Forelimb muscle (tissue), 1 donor: Measurements from ENCODE around the gene ZNF189. TPM values are rescaled to one million over a fixed set of nuclear protein-coding genes. Genes with fewer than 3 reads are reported as not detected.
A peak's percentile ranks its signal among the peaks of the same experiment; 100 is the strongest.

Experiments
- DNase-seq: peaks from one replicate; pipeline ENCODE4 v3.0.0-alpha.2; 2013; ENCODE audit warnings: low read depth
- polyA plus RNA-seq: library from polyadenylated mRNA; unstranded; fragments of 120-200 nt; gene quantifications from one replicate; pipeline ENCODE4 v1.2.1, GENCODE V29; 2013; ENCODE audit not compliant: insufficient read length

The ZNF189 gene
- polyA plus RNA-seq, 1 donor, result 19.2 TPM

DNA sequence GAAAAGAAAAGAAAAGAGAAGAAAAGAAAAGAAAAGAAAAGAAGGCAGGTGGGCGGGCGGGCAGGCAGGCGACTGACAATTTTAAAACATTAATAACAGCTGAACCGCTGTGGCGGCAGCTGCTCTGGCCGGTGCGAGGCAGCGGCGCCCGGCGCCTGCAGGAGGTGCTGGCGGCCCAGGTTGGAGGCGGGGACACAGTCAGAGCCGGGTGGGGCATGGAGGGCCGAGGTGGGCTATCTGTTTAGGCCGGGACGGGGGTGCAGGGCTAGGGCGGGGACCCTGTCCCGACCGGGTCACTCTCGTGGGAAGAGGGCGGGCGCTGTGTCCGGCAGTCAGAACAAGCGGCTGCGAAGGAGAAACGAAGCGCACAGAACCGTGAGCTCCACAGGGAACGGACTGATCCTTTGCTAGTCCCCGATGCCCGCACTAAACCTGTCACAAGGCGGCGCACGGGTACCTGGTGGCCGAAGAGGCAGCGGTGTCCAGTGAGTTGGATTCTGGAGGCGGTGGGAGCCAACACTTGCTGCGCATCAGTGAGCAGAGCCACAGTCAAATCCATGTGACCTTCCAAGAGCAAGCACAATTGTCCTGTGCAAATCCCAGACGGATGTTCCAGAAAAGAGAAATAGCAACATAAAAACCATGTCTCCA lies 50.5 kb downstream of the ZNF189 start:
- DNase-seq, result no peak

DNA sequence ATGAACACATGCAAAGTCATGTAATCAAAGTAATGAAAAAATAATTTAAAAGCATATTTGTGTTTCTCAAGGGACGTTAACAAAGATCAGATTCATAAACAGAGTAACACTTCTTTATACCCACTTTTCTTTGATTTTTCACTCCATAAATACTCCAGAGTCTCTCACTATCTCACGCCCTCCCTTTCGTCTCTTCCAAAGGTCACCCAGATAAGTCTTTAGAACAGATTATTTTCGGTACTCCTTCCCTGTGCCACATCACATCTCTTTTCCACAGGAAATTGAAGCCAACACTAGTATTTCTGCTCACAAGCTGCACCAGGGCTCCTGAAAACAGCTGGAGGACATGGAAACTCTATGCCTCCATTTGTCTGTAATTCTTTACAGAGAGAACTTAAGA lies 52.3 kb downstream of the ZNF189 start:
- DNase-seq, result no peak

DNA sequence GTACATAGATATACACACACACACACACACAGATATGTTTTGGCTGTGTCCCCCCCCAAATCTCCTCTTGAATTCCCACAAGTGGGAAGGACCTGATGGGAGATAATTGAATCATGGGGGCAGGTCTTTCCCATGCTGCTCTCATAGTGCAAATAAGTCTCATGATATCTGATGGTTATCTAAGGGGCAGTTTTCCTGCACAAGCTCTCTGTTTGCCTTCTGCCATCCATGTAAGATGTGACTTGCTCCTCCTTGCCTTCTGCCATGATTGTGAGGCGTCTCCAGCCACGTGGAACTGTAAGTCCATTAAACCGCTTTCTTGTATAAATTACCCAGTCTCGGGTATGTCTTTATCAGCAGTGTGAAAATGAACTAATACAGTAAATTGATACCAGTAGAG lies 52.8 kb downstream of the ZNF189 start:
- no peak for DNase-seq

- no peak for DNase-seq
These were observed 55.3 kb downstream of the ZNF189 start for GRCh38 chr9:101453776-101454570.

- DNase-seq, result no peak
These were observed 57.1 kb downstream of the ZNF189 start for GRCh38 chr9:101455656-101456240.

GRCh38 chr9:101457003-101457402 lies 58.4 kb downstream of the ZNF189 start:
- no peak for DNase-seq

GRCh38 chr9:101458963-101459631 lies 60.4 kb downstream of the ZNF189 start:
- DNase-seq, result peak; percentile 14

Other genes with a start within 250 kb of the ZNF189 start
- gene BAAT, start 13.8 kb upstream of the ZNF189 start, polyA plus RNA-seq, result 1.7 TPM
- gene MRPL50, start 233 bp upstream of the ZNF189 start, polyA plus RNA-seq, result 15.5 TPM
- 0.51 TPM for gene ALDOB, start 36.9 kb downstream of the ZNF189 start, polyA plus RNA-seq
- 35.7 TPM for gene RNF20, start 135.0 kb downstream of the ZNF189 start, polyA plus RNA-seq
- not detected for gene PPP3R2, start 196.1 kb downstream of the ZNF189 start, polyA plus RNA-seq